Measurements from ENCODE around the gene SCO2.

Gene SCO2

GRCh38 chr22:50483556-50483955 is 41.8 kb downstream of the SCO2 start:
- no peaks in the 10 kb centered on the region for H3K36me3 Mint-ChIP-seq (ENCODE audit: low read depth)
- peaks cover 81% of the 10 kb centered on the region for H3K27me3 Mint-ChIP-seq
- H3K9me3 Mint-ChIP-seq: no peaks in the 10 kb centered on the region
- no peak overlapping the region for H3K27ac Mint-ChIP-seq
- H3K4me1 Mint-ChIP-seq (ENCODE audit: low read depth): peaks cover 9% of the 10 kb centered on the region
- intact Hi-C loops (cut with micrococcal nuclease): no loop called here
- no peak overlapping the region for H3K4me3 Mint-ChIP-seq

GRCh38 chr22:50483106-50483505 is 42.3 kb downstream of the SCO2 start:
- no peaks in the 10 kb centered on the region for H3K36me3 Mint-ChIP-seq (ENCODE audit: low read depth)
- H3K27ac Mint-ChIP-seq: no peak overlapping the region
- H3K4me3 Mint-ChIP-seq: no peak overlapping the region
- peaks cover 9% of the 10 kb centered on the region for H3K4me1 Mint-ChIP-seq (ENCODE audit: low read depth)
- intact Hi-C loops (cut with micrococcal nuclease): no loop called here
- peaks cover 83% of the 10 kb centered on the region for H3K27me3 Mint-ChIP-seq
- H3K9me3 Mint-ChIP-seq: no peaks in the 10 kb centered on the region

- peaks cover 81% of the 10 kb centered on the region for H3K27me3 Mint-ChIP-seq
- H3K9me3 Mint-ChIP-seq: no peaks in the 10 kb centered on the region
- H3K27ac Mint-ChIP-seq: no peak overlapping the region
- peaks cover 9% of the 10 kb centered on the region for H3K4me1 Mint-ChIP-seq (ENCODE audit: low read depth)
- intact Hi-C loops (cut with micrococcal nuclease): no loop called here
- no peaks in the 10 kb centered on the region for H3K36me3 Mint-ChIP-seq (ENCODE audit: low read depth)
- H3K4me3 Mint-ChIP-seq: peak overlapping the region; percentile 60
These were observed 43.0 kb downstream of the SCO2 start for GRCh38 chr22:50482107-50483074.

- peaks cover 9% of the 10 kb centered on the region for H3K4me1 Mint-ChIP-seq (ENCODE audit: low read depth)
- intact Hi-C loops (cut with micrococcal nuclease): no loop called here
- H3K36me3 Mint-ChIP-seq (ENCODE audit: low read depth): no peaks in the 10 kb centered on the region
- H3K27ac Mint-ChIP-seq: no peak within 1 kb of the TSS
- H3K27me3 Mint-ChIP-seq: peaks cover 81% of the 10 kb centered on the region
- peak within 1 kb of the TSS; percentile 60 for H3K4me3 Mint-ChIP-seq
- H3K9me3 Mint-ChIP-seq: no peaks in the 10 kb centered on the region
These were observed 43.8 kb downstream of the SCO2 start, which contains the start of gene ADM2 for GRCh38 chr22:50481440-50482106. Gene ADM2, plus strand, starts transcription at chr22:50481543. Its CDS starts 305 bp downstream, at chr22:50481848.

GRCh38 chr22:50481045-50481439 is 44.4 kb downstream of the SCO2 start:
- Mint-ChIP-seq H3K9me3 (no peaks in the 10 kb centered on the region), H3K4me3 (peak overlapping the region; percentile 37), H3K27ac (no peak overlapping the region), H3K27me3 (peaks cover 80% of the 10 kb centered on the region), H3K36me3 (ENCODE audit: low read depth) (no peaks in the 10 kb centered on the region), H3K4me1 (ENCODE audit: low read depth) (peaks cover 9% of the 10 kb centered on the region)
- intact Hi-C loops (cut with micrococcal nuclease): no loop called here

- Mint-ChIP-seq H3K9me3 (no peaks in the 10 kb centered on the region), H3K27me3 (peaks cover 72% of the 10 kb centered on the region), H3K4me3 (no peak overlapping the region), H3K4me1 (ENCODE audit: low read depth) (peaks cover 16% of the 10 kb centered on the region), H3K36me3 (ENCODE audit: low read depth) (no peaks in the 10 kb centered on the region), H3K27ac (peak overlapping the region; percentile 39)
- intact Hi-C loops (cut with micrococcal nuclease): loop anchor here (10.0 kb wide), 1 partner anchor 115 kb away; no protein-coding TSS in a partner anchor
These were observed 45.7 kb downstream of the SCO2 start for GRCh38 chr22:50479721-50480120.

GRCh38 chr22:50477923-50478322 is 47.5 kb downstream of the SCO2 start:
- intact Hi-C loops (cut with micrococcal nuclease): loop anchor here (10.0 kb wide), 1 partner anchor 113 kb away; no protein-coding TSS in a partner anchor
- H3K4me1 Mint-ChIP-seq (ENCODE audit: low read depth): peaks cover 30% of the 10 kb centered on the region
- no peak overlapping the region for H3K27ac Mint-ChIP-seq
- no peak overlapping the region for H3K4me3 Mint-ChIP-seq
- H3K27me3 Mint-ChIP-seq: peaks cover 56% of the 10 kb centered on the region
- H3K36me3 Mint-ChIP-seq (ENCODE audit: low read depth): peaks cover 6% of the 10 kb centered on the region
- H3K9me3 Mint-ChIP-seq: no peaks in the 10 kb centered on the region

- no peaks in the 10 kb centered on the region for H3K9me3 Mint-ChIP-seq
- intact Hi-C loops (cut with micrococcal nuclease): loop anchor here (10.0 kb wide), 1 partner anchor 112 kb away; no protein-coding TSS in a partner anchor
These were observed 48.5 kb downstream of the SCO2 start for GRCh38 chr22:50476868-50477267.

GRCh38 chr22:50475652-50476002 is 49.8 kb downstream of the SCO2 start:
- intact Hi-C loops (cut with micrococcal nuclease): loop anchor here (10.0 kb wide), 1 partner anchor 111 kb away; no protein-coding TSS in a partner anchor
- peak overlapping the region; percentile 82 for H3K4me3 Mint-ChIP-seq
- no peaks in the 10 kb centered on the region for H3K9me3 Mint-ChIP-seq
- H3K36me3 Mint-ChIP-seq (ENCODE audit: low read depth): peaks cover 15% of the 10 kb centered on the region
- H3K27ac Mint-ChIP-seq: peak overlapping the region; percentile 71
- peaks cover 53% of the 10 kb centered on the region for H3K4me1 Mint-ChIP-seq (ENCODE audit: low read depth)
- H3K27me3 Mint-ChIP-seq: peaks cover 42% of the 10 kb centered on the region

More at GRCh38 chr22:50476868-50477267, 48.5 kb downstream of the SCO2 start:
- Mint-ChIP-seq H3K27me3 (peaks cover 47% of the 10 kb centered on the region), H3K4me1 (ENCODE audit: low read depth) (peaks cover 41% of the 10 kb centered on the region), H3K27ac (no peak overlapping the region), H3K4me3 (no peak overlapping the region), H3K36me3 (ENCODE audit: low read depth) (peaks cover 15% of the 10 kb centered on the region)

GRCh38 chr22:50474710-50475651 is 50.4 kb downstream of the SCO2 start, which contains the start of gene SBF1:
Gene SBF1, minus strand, starts transcription at chr22:50475035. Its CDS starts 195 bp downstream, at chr22:50474840.
- peak within 1 kb of the TSS; percentile 90 for H3K4me3 Mint-ChIP-seq
- peaks cover 15% of the 10 kb centered on the region for H3K36me3 Mint-ChIP-seq (ENCODE audit: low read depth)
- peak within 1 kb of the TSS; percentile 71 for H3K27ac Mint-ChIP-seq
- H3K27me3 Mint-ChIP-seq: peaks cover 36% of the 10 kb centered on the region
- intact Hi-C loops (cut with micrococcal nuclease): loop anchor here (10.0 kb wide), 1 partner anchor 110 kb away; no protein-coding TSS in a partner anchor
- H3K9me3 Mint-ChIP-seq: no peaks in the 10 kb centered on the region
- peaks cover 55% of the 10 kb centered on the region for H3K4me1 Mint-ChIP-seq (ENCODE audit: low read depth)

- H3K4me3 Mint-ChIP-seq: peak overlapping the region; percentile 90
- peaks cover 15% of the 10 kb centered on the region for H3K36me3 Mint-ChIP-seq (ENCODE audit: low read depth)
- peak overlapping the region; percentile 68 for H3K27ac Mint-ChIP-seq
- intact Hi-C loops (cut with micrococcal nuclease): loop anchor here (10.0 kb wide), 1 partner anchor 109 kb away; no protein-coding TSS in a partner anchor
- peaks cover 57% of the 10 kb centered on the region for H3K4me1 Mint-ChIP-seq (ENCODE audit: low read depth)
- H3K27me3 Mint-ChIP-seq: peaks cover 27% of the 10 kb centered on the region
- H3K9me3 Mint-ChIP-seq: no peaks in the 10 kb centered on the region
These were observed 51.3 kb downstream of the SCO2 start for GRCh38 chr22:50473855-50474671.

All from dendritic cell treated with granulocyte-macrophage colony-stimulating factor and Interleukin-4, amounts not matched to agents 40 ng/mL and 50 ng/mL, for 4 days (primary cell).